GM21825 (cell line): ENCODE results near the gene KRTAP6-2.

Experiments
- ATAC-seq: cut with Tn5 transposase; IDR thresholded peaks from one replicate; pipeline ENCODE4 v1.9.1; 2021; ENCODE audit warnings: mild to moderate bottlenecking, moderate library complexity; ENCODE audit not compliant: unreplicated experiment

KRTAP6-2 gene

DNA sequence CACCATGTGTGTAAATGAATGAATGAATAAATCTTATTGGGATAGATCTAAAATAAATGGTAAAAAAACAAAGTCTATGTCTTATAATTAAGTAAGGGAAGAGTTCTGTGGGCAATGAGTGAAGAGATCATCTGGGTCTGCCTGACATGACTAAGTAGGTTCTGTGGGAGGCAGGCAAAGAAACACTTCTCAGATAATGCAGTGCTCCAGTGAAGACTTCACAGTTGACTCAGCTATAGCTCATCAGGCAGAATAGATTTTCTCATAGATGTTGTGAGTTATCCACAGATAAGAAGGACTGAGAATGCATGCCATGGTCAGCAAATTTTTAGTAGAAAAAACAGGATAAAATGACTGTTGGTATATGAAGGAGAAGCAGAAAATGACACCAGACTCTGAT lies 20.9 kb downstream of the KRTAP6-2 start:
- no peak for ATAC-seq

DNA sequence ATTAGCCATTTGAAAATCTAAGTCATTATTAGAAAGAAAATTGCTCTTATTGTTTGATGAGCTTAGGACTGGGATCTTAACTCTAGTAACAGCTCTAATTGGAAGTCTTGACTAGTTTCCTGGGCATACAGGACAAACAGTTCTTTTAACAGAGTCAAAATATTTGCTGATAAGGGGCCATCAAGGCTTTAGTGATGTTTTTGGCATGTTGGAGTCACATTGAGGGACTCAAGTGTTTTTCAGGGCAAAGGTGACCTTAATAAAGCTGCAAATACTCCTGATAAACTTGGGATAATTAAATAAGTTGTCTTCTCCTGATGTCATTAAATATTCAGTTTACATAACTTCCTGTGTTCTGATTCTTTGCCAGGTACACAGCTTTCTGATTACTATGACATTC lies 31.1 kb downstream of the KRTAP6-2 start:
- ATAC-seq, result no peak

DNA sequence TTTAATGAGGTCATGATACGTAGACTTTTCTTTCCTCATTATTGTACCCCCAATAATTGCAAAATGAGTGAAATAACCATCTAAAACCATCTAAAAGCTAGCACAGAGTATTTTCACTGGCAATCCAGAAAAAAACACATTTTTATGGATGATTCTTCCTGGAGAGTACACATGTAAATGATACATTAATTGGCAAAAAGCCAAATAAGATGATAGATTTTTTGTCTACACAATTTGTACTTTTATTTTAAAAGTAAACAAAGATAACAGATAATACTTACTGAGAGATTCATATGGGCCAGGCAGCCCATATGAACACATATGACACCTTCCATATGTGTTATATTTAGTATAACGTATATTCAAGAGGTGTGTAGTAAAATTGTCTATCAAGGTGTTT lies 35.1 kb downstream of the KRTAP6-2 start:
- ATAC-seq, result no peak

DNA sequence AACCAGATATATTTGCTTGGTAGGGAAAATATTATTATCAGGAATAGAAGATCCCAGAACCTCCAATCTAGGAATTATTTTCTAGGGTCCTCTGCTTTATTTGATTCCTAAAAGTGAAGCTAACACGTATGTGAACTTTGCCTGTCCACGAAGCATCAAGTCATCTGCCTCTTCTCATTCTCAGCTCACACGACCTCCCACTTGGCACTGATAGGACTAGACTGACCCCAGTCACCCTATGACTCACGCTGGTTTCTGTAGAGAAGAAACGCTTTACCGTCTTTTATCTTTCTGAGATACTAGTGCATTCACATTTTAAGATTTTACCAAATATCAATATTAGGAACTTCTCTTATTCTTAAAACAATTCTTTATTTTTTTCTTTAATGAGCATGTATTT lies 35.6 kb downstream of the KRTAP6-2 start:
- ATAC-seq, result no peak

DNA sequence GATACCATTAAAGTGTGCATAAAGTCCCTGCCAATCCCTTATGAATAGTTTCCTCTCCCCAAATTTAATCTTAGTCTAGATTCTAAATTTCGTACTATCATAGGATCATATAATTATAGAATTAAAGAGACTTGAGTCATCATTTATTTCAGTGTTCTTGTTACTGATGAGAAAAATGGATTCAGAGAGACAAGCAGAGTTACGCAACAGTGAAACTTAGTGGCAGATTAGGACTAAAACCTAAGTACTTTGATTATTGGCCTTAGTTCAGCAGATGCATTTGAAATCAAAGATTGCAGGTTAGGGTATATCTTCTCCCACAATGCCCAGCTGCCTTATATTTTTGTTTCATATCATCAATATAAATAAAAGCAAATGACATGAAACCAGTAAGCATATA lies 36.7 kb downstream of the KRTAP6-2 start:
- no peak for ATAC-seq

DNA sequence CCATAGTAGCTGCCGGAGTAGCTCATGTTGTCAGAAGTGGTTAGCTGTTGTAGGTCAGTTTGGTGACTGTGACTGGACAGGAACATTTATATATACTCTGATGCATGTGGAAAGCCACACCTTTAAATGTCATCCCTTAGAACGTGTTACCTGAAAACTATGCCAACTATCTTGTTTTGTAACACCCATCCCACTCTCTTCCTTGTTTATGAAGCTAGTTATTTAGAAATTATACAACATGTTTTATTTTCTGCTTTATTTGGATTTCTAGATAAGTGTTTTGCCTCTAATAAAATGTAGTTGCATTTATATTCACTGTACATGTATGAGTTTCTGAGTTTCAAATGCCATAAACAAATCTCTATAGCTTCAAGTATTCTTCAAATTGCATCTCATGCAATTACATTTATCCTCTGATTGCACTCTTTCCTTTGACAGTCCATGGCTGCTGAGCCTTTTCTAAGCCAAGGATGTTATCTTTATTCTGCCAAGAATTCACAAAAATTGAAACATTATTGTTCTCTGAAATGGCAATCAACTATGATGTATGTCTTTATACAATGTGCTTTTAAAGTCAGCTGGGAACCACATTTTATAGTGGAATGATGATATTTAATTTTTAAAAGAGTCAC lies 37.3 kb downstream of the KRTAP6-2 start, which contains the start of gene KRTAP19-7:
Gene KRTAP19-7, minus strand, starts transcription at position 51 of the 632 bp plus-strand sequence. Its CDS starts 25 bp downstream, at position 26.
- ATAC-seq, result no peak

DNA sequence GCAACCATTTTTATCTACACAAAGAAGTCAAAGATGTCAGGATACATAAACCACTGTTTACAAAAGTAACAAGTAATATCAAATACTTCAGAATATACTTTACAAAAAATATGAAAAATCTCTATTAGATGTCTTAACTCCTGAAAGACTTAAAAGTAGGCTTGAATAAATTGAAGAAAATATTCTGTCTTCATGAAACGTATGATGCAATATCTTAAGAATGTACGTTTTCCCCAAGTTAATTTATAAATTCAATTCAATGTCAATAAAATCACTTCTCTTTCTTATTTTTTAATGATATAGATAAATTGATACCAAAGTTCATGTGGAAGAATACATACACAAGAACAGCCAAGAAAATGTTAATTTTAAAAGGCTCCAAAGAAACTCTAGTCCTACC lies 43.6 kb downstream of the KRTAP6-2 start:
- ATAC-seq, result no peak

DNA sequence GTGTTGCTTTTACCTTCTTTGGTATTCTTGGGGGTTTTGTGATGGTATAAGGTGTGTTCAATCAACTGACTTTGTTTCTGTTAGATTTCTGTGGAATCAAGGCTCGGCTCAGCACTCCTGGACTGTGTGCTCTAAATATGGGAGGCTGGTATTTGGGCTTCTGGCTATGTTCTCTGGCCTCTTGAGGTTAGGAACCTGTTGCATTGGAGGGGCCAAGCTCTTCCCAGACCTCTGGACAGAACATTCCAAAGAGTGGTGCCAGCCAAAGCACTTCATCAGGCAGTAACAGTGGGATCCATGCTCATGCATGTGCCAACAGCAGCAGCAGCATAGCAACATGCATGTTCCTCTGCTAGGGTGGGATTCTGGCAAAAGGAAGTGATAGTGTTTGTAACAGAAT lies 45.9 kb downstream of the KRTAP6-2 start:
- ATAC-seq, result no peak
